OCI-LY7 (cell line): ENCODE data around the gene MED15. TPM values are rescaled to one million over a fixed set of nuclear protein-coding genes. Genes with fewer than 3 reads are reported as not detected.
A peak's percentile ranks its signal among the peaks of the same experiment; 100 is the strongest.

Experiments
- BruUV-seq: library from RNA; stranded (reverse); fragments of 400-500 nt; replicated peaks from 2 replicates; lab custom pipeline; 2021; lab: Mats Ljungman, UMichigan
- CTCF ChIA-PET: fragments of 300-600 bp; sonication (Branson Sonifier 250); formaldehyde crosslinking; loops from one replicate; lab custom pipeline; 2022; ENCODE audit warnings: antibody characterized with exemption; ENCODE audit not compliant: unreplicated experiment; lab: Charles Lee
- POLR2A ChIA-PET: fragments of 300-600 bp; sonication (Branson Sonifier 250); formaldehyde crosslinking; loops from one replicate; lab custom pipeline; 2022; ENCODE audit warnings: antibody characterized with exemption; lab: Charles Lee
- DNase-seq: peaks from one replicate; pipeline ENCODE4 v3.0.0-alpha.2; 2015; ENCODE audit warnings: low spot score
- H2AFZ ChIP-seq: fragments of 200-600 bp; sonication (generic), shearing (Covaris generic); 2 replicates; pipeline ENCODE4 v1.6.1; 2014; ENCODE audit warnings: mild to moderate bottlenecking, antibody characterized with exemption, low read length, moderate library complexity
- H3K27ac ChIP-seq: fragments of 200-600 bp; sonication (generic); 2 replicates; pipeline ENCODE4 v1.5.1; 2014; ENCODE audit warnings: mixed run types, low read depth, mild to moderate bottlenecking, moderate library complexity, low read length, inconsistent platforms; ENCODE audit not compliant: poor library complexity, severe bottlenecking
- H3K36me3 ChIP-seq: fragments of 200-600 bp; sonication (generic); 2 replicates; pipeline ENCODE4 v1.6.1; 2014; ENCODE audit warnings: mild to moderate bottlenecking, antibody characterized with exemption, low read length, moderate library complexity, mixed read lengths; ENCODE audit not compliant: insufficient read depth
- H3K4me1 ChIP-seq: fragments of 200-600 bp; sonication (generic); 2 replicates; pipeline ENCODE4 v1.5.1; 2014; ENCODE audit warnings: mild to moderate bottlenecking, low read length; ENCODE audit not compliant: insufficient read depth, poor library complexity, severe bottlenecking
- H3K4me2 ChIP-seq: fragments of 200-600 bp; sonication (generic); 2 replicates; pipeline ENCODE4 v1.6.1; 2014; ENCODE audit warnings: mild to moderate bottlenecking, low read length
- H3K4me3 ChIP-seq: fragments of 200-600 bp; sonication (generic); 2 replicates; pipeline ENCODE4 v1.5.1; 2014; ENCODE audit warnings: mild to moderate bottlenecking, low read depth, low read length; ENCODE audit not compliant: poor library complexity, severe bottlenecking
- H3K79me2 ChIP-seq: fragments of 200-600 bp; sonication (generic); 2 replicates; pipeline ENCODE4 v1.6.1; 2016; ENCODE audit warnings: low read depth, mild to moderate bottlenecking, low read length, moderate library complexity, mixed read lengths; ENCODE audit not compliant: insufficient read depth
- H3K9me2 ChIP-seq: fragments of 200-600 bp; sonication (generic); 2 replicates; pipeline ENCODE4 v1.6.1; 2016; ENCODE audit warnings: mild to moderate bottlenecking, low read length, mixed read lengths; ENCODE audit not compliant: insufficient read depth
- H3K9me3 ChIP-seq: fragments of 200-600 bp; sonication (generic); 2 replicates; pipeline ENCODE4 v1.6.1; 2014; ENCODE audit warnings: mild to moderate bottlenecking, mixed run types, low read length, mixed read lengths
- H4K20me1 ChIP-seq: fragments of 200-600 bp; sonication (generic); 2 replicates; pipeline ENCODE4 v1.6.1; 2014; ENCODE audit warnings: mild to moderate bottlenecking, antibody characterized with exemption, low read length, moderate library complexity, mixed read lengths; ENCODE audit not compliant: insufficient read depth
- EZH2phosphoT487 ChIP-seq: fragments of 200-600 bp; sonication (generic); IDR thresholded peaks from 2 replicates; pipeline ENCODE4 v1.6.1; 2018; ENCODE audit warnings: low read depth, borderline replicate concordance, mild to moderate bottlenecking, mixed run types, antibody characterized with exemption, low read length, moderate library complexity, mixed read lengths
- intact Hi-C: fragments of 100-400 bp; cut with micrococcal nuclease; formaldehyde crosslinking; loops from one replicate; pipeline ENCODE4 v1.10.0; 2022; ENCODE audit not compliant: unreplicated experiment
- total RNA-seq, 2 experiments: library from RNA; depleted of rRNA in 1 of 2; stranded (reverse); fragments of >200 nt in 1 of 2; shearing (Covaris generic) in 1 of 2; gene quantifications; 2 replicates each; pipeline ENCODE4 v1.2.3, GENCODE V29; 2014 to 2022
- TF ChIP-seq, protein P1 (sequence below): fragments of 200-600 bp; sonication (generic); conservative IDR thresholded peaks from 2 replicates; pipeline ENCODE4 v1.5.1; 2014; ENCODE audit warnings: mild to moderate bottlenecking, antibody characterized with exemption, low read length, moderate library complexity, mixed read lengths

MED15 gene
- total RNA-seq, 2 experiments from 2014 or later: 28.7 to 79.2 TPM

DNA sequence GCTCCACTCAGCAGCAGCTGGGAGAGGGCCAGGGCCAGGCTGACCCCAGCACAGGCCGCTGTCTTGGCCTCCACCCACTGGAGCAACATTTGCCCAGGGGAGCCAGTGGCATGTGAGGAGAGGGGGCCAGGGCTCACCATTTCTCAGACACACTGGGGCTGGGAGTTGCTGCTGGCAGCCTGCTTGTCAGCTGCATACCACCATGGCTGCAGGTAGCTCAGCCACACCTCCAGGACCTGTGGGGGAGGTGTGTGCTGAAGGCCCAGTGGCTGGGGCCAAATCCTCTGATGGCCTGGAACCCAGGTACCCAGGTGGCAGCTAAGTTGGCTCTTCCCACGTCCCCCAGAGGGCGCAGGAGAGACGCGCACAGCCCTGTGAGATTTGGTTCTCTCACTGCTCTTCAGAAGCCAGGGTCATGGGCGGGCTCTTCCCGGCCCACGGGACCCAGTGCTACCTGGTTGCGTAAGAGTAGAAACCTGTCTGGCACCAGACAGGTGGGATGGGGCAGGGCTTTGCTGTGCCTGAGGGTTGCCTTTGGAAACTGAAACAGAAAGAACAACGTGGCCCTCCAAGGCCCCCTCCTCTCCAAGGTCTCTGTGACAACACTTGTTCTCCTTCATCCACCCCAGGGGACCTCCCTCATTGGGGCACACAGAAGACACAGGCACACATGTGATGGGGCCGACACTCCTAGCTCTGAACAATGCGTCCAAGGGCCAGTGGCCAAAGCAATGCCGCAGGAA, 98.8 kb downstream of the MED15 start:
- ChIA-PET CTCF (no interaction called here), POLR2A (no interaction called here)
- Histone ChIP-seq H3K79me2 (no peaks in the 10 kb centered on the region), H3K9me3 (no peaks in the 10 kb centered on the region), H4K20me1 (no peaks in the 10 kb centered on the region), H2AFZ (no peak overlapping the region), H3K4me1 (no peaks in the 10 kb centered on the region), H3K4me3 (no peak overlapping the region), H3K4me2 (no peak overlapping the region), H3K9me2 (no peaks in the 10 kb centered on the region), H3K27ac (no peak overlapping the region), H3K36me3 (no peaks in the 10 kb centered on the region)
- TF ChIP-seq EZH2phosphoT487: no peak
- TF ChIP-seq, protein P1, sequence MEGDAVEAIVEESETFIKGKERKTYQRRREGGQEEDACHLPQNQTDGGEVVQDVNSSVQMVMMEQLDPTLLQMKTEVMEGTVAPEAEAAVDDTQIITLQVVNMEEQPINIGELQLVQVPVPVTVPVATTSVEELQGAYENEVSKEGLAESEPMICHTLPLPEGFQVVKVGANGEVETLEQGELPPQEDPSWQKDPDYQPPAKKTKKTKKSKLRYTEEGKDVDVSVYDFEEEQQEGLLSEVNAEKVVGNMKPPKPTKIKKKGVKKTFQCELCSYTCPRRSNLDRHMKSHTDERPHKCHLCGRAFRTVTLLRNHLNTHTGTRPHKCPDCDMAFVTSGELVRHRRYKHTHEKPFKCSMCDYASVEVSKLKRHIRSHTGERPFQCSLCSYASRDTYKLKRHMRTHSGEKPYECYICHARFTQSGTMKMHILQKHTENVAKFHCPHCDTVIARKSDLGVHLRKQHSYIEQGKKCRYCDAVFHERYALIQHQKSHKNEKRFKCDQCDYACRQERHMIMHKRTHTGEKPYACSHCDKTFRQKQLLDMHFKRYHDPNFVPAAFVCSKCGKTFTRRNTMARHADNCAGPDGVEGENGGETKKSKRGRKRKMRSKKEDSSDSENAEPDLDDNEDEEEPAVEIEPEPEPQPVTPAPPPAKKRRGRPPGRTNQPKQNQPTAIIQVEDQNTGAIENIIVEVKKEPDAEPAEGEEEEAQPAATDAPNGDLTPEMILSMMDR: peak; percentile 85
- BruUV-seq: no TSS peak
- peak; percentile 78 for DNase-seq
- intact Hi-C loops: loop anchor here (1.0 to 2.0 kb wide), 2 partner anchors 91 to 135 kb away; no protein-coding TSS in a partner anchor

DNA sequence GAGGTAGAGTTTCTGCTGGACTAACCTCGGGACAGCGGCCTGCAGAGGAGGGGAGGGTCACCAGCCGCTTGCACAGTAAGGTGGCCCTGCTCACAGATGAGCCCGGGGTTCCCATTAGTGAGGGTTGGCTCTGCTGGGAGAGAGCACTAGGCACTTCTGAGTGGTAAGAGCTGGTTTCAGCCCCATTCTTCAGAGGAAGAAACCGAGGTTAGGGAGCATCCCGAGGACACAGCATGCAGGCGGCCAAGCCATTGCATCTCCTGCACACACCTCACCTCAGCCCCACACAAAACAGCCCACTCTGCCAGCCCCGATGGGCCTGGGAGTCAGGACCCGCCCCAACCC, 99.3 kb downstream of the MED15 start:
- BruUV-seq: no TSS peak
- no peak for DNase-seq
- TF ChIP-seq, protein P1: no peak
- TF ChIP-seq EZH2phosphoT487: no peak
- intact Hi-C loops: loop anchor here (1.0 to 2.0 kb wide), 2 partner anchors 91 to 134 kb away; no protein-coding TSS in a partner anchor
- no peaks in the 10 kb centered on the region for H3K9me3 ChIP-seq
- no peak overlapping the region for H3K4me3 ChIP-seq
- H3K36me3 ChIP-seq: no peaks in the 10 kb centered on the region
- H3K79me2 ChIP-seq: no peaks in the 10 kb centered on the region
- no peaks in the 10 kb centered on the region for H3K4me1 ChIP-seq
- no peak overlapping the region for H3K4me2 ChIP-seq
- H2AFZ ChIP-seq: no peak overlapping the region
- H3K9me2 ChIP-seq: no peaks in the 10 kb centered on the region
- no peaks in the 10 kb centered on the region for H4K20me1 ChIP-seq
- no peak overlapping the region for H3K27ac ChIP-seq
- POLR2A ChIA-PET: no interaction called here
- CTCF ChIA-PET: no interaction called here

DNA sequence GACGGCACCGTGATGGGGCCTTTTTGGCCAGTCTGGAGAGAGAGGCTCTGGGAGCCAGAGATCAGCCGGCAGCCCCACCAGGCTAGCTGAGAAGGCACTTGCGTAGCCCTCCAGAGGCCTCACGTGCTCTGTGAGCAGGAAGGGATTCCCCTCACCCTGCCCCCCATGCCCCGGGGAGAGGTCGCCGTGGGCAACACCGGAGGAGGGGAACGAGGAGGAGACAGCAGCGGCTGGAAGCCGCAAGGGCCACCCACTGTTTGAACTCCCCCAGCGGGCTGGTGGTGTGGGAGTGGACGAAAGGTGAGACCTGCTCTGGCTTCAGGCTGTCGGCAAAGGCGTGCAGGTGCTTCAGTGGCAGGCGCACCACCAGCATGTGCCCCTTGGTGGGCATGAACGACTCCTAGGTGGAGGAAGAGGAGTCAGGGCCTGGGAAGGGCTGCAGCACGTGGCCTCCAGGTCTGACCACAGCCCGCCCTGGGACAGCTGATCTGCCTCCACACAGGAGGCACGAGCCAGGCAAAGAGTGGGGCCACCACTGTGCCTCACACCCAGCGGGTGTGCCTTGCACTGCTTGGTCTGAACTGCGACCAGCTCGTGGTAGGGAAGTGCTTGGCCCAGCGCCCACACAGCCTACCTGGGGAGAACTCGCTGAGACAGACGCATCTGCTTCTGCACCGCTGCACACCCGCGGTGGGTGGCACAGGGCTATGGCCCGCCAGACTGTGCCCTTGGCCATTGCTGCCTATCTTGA, 99.9 kb downstream of the MED15 start:
- TF ChIP-seq, protein P1: no peak
- no peak for TF ChIP-seq EZH2phosphoT487
- H2AFZ ChIP-seq: no peak overlapping the region
- no peak overlapping the region for H3K4me3 ChIP-seq
- no peak overlapping the region for H3K4me2 ChIP-seq
- ChIA-PET POLR2A (no interaction called here), CTCF (no interaction called here)
- H3K9me3 ChIP-seq: no peaks in the 10 kb centered on the region
- no peaks in the 10 kb centered on the region for H3K79me2 ChIP-seq
- H3K9me2 ChIP-seq: no peaks in the 10 kb centered on the region
- H3K4me1 ChIP-seq: no peaks in the 10 kb centered on the region
- intact Hi-C loops: loop anchor here (2.0 kb wide), 1 partner anchor 133 kb away; no protein-coding TSS in a partner anchor
- H4K20me1 ChIP-seq: no peaks in the 10 kb centered on the region
- no peak overlapping the region for H3K27ac ChIP-seq
- no peak for DNase-seq
- no TSS peak for BruUV-seq
- H3K36me3 ChIP-seq: no peaks in the 10 kb centered on the region
